ENCODE measurements around the gene PER3. TPM values are rescaled to one million over a fixed set of nuclear protein-coding genes. Genes with fewer than 3 reads are reported as not detected.
"Not testable (repeated sequence)": the region's sequence is repeated elsewhere in the genome, so short reads cannot be mapped to it uniquely, and the experiment has no call there.

Gene PER3
- total RNA-seq, 4 donors from 2014 or later, result 3.8 to 23.9 (median 12.9) TPM

GRCh38 chr1:7786795-7787194 is 2.7 kb downstream of the PER3 start:
- 55 to 73% methylated on average over 3 to 5 of the region's 5 CpGs for WGBS, 2 donors (ENCODE audit: low coverage in 1 of 2)
- in situ Hi-C loops (cut with MboI; ENCODE audit: low pct_ligation_motif_present in 1 of 4, low pct_unique_long_range_greater_than_20kb in 1 of 4, low sequenced_read_pairs in 3 of 4), result no loop called here
- TF ChIP-seq POLR2A (IDR thresholded peaks at IDR 0.05), result no peak
- no peak for TF ChIP-seq CTCF (IDR thresholded peaks at IDR 0.05)
- TF ChIP-seq EP300 (IDR thresholded peaks at IDR 0.05; ENCODE audit: low read depth), result no peak
- TF ChIP-seq POLR2AphosphoS5 (IDR thresholded peaks at IDR 0.05), result no peak
- no peak for DNase-seq
- intact Hi-C loops (cut with DNase I; ENCODE audit: low total_unique reads), result no loop called here
- H3K27me3 ChIP-seq, result no peaks in the 10 kb centered on the region
- H3K36me3 ChIP-seq, result peaks cover 0 to 35% (median 6%) of the 10 kb centered on the region in 4 donors
- H3K4me1 ChIP-seq, result peaks cover 0 to 36% (median 15%) of the 10 kb centered on the region in 4 donors
- H3K9me3 ChIP-seq, result peaks cover 6 to 10% of the 10 kb centered on the region in 2 donors
- no peak overlapping the region for H3K4me3 ChIP-seq
- H3K27ac ChIP-seq, result no peak overlapping the region

GRCh38 chr1:7789828-7790227 is 5.7 kb downstream of the PER3 start:
- Histone ChIP-seq H3K27ac (no peak overlapping the region), H3K36me3 (peaks cover 0 to 35% (median 6%) of the 10 kb centered on the region in 4 donors), H3K9me3 (peaks cover 6 to 10% of the 10 kb centered on the region in 2 donors), H3K27me3 (no peaks in the 10 kb centered on the region), H3K4me1 (peaks cover 0 to 15% (median 4%) of the 10 kb centered on the region in 4 donors), H3K4me3 (no peak overlapping the region)
- DNase-seq, result no peak
- WGBS, 2 donors (ENCODE audit: low coverage in 1 of 2), result 68 to 69% methylated on average over 4 to 5 of the region's 5 CpGs
- intact Hi-C loops (cut with DNase I; ENCODE audit: low total_unique reads), result no loop called here
- no peak for TF ChIP-seq EP300 (IDR thresholded peaks at IDR 0.05; ENCODE audit: low read depth)
- TF ChIP-seq POLR2AphosphoS5 (IDR thresholded peaks at IDR 0.05), result no peak
- no peak for TF ChIP-seq CTCF (IDR thresholded peaks at IDR 0.05)
- no peak for TF ChIP-seq POLR2A (IDR thresholded peaks at IDR 0.05)
- in situ Hi-C loops (cut with MboI; ENCODE audit: low pct_ligation_motif_present in 1 of 4, low pct_unique_long_range_greater_than_20kb in 1 of 4, low sequenced_read_pairs in 3 of 4), result no loop called here

DNA sequence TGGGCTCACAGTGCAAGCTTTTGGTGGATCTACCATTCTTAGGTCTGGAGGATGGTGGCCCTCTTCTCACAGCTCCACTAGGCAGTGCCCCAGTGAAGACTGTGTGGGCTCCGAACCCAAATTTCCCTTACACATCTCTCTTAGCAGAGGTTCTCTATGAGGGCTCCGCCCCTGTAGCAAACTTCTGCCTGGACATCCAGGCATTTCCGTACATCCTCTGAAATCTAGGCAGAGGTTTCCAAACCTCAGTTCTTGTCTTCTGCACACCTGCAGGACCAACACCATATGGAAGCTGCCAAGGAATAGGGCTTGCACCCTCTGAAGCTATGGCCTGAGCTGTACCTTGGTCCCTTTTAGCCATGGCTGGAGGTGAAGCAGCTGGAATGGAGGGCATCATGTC is 6.9 kb downstream of the PER3 start:
- intact Hi-C loops (cut with DNase I; ENCODE audit: low total_unique reads); H3K4me1 ChIP-seq; H3K27me3 ChIP-seq; in situ Hi-C loops (cut with MboI; ENCODE audit: low pct_ligation_motif_present in 1 of 4, low pct_unique_long_range_greater_than_20kb in 1 of 4, low sequenced_read_pairs in 3 of 4); H3K27ac ChIP-seq; H3K9me3 ChIP-seq; H3K4me3 ChIP-seq; DNase-seq: not testable (repeated sequence)
- H3K36me3 ChIP-seq, result peaks cover 0 to 35% (median 6%) of the 10 kb centered on the region in 4 donors
- WGBS, 2 donors (ENCODE audit: low coverage in 1 of 2), result 95% methylated on average over 3 of the region's 3 CpGs; no CpG with 5 or more reads in 1 of the 2 donors

DNA sequence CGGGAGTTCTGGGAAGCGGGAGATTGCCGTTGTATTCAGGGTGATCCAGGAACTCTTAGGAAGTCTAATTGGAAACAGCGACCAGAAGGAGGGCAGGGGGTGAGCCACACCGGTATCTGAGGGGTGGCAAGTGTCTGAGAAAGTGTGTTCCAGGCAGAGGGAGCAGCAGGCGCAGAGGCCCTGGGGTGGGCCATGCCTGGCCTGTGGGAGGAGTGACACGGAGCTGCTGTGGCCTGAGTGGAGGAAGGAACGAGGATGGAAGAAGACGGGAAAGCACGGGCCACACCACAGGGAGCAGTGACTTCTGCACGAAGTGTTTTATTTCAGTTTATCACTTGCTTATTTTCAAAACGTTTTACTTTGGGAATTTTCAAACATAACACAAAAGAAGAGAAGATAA is 11.3 kb downstream of the PER3 start:
- H3K36me3 ChIP-seq, result peaks cover 0 to 18% (median 6%) of the 10 kb centered on the region in 4 donors
- peaks cover 6 to 7% of the 10 kb centered on the region in 2 donors for H3K9me3 ChIP-seq
- WGBS, 2 donors (ENCODE audit: low coverage in 1 of 2), result 79 to 92% methylated on average over 6 to 12 of the region's 12 CpGs
- H3K27me3 ChIP-seq, result no peaks in the 10 kb centered on the region
- intact Hi-C loops (cut with DNase I; ENCODE audit: low total_unique reads) (no loop called here), in situ Hi-C loops (cut with MboI; ENCODE audit: low pct_ligation_motif_present in 1 of 4, low pct_unique_long_range_greater_than_20kb in 1 of 4, low sequenced_read_pairs in 3 of 4) (no loop called here)
- no peaks in the 10 kb centered on the region for H3K4me1 ChIP-seq
- H3K27ac ChIP-seq, result no peak overlapping the region
- TF ChIP-seq POLR2A (IDR thresholded peaks at IDR 0.05), result no peak
- TF ChIP-seq POLR2AphosphoS5 (IDR thresholded peaks at IDR 0.05), result no peak
- TF ChIP-seq EP300 (IDR thresholded peaks at IDR 0.05; ENCODE audit: low read depth), result no peak
- no peak for TF ChIP-seq CTCF (IDR thresholded peaks at IDR 0.05)
- no peak overlapping the region for H3K4me3 ChIP-seq
- no peak for DNase-seq

- WGBS, 2 donors (ENCODE audit: low coverage in 1 of 2), result 90 to 92% methylated on average over 9 of the region's 9 CpGs
- TF ChIP-seq EP300 (IDR thresholded peaks at IDR 0.05; ENCODE audit: low read depth) (no peak), POLR2A (IDR thresholded peaks at IDR 0.05) (no peak), CTCF (IDR thresholded peaks at IDR 0.05) (no peak), POLR2AphosphoS5 (IDR thresholded peaks at IDR 0.05) (no peak)
- no peak overlapping the region for H3K27ac ChIP-seq
- in situ Hi-C loops (cut with MboI; ENCODE audit: low pct_ligation_motif_present in 1 of 4, low pct_unique_long_range_greater_than_20kb in 1 of 4, low sequenced_read_pairs in 3 of 4), result no loop called here
- no peaks in the 10 kb centered on the region for H3K4me1 ChIP-seq
- no peaks in the 10 kb centered on the region for H3K27me3 ChIP-seq
- H3K9me3 ChIP-seq, result no peaks in the 10 kb centered on the region
- peaks cover 0 to 33% (median 3%) of the 10 kb centered on the region in 4 donors for H3K36me3 ChIP-seq
- no peak for DNase-seq
- intact Hi-C loops (cut with DNase I; ENCODE audit: low total_unique reads), result no loop called here
- H3K4me3 ChIP-seq, result no peak overlapping the region
These were observed 21.4 kb downstream of the PER3 start for GRCh38 chr1:7805460-7805859.
